H1 (cell line): ENCODE results near the gene C12orf42.
A peak's percentile ranks its signal among the peaks of the same experiment; 100 is the strongest.

ENCODE experiments used
- CTCF ChIP-seq, 3 experiments: IDR thresholded peaks; 1 replicate in 2 of 3; 2 replicates in 1 of 3; pipeline versions ENCODE4 v1.5.1 to v1.6.1; 2011; ENCODE audit warnings: low read length in 3 of 3, mild to moderate bottlenecking in 3 of 3, inconsistent platforms in 2 of 3, low read depth in 1 of 3, moderate library complexity in 1 of 3; ENCODE audit not compliant: insufficient read depth in 1 of 3; ENCODE audit errors: control extremely low read depth in 1 of 3
- POLR2A ChIP-seq, 2 experiments: IDR thresholded peaks; 1 replicate in 1 of 2; 2 replicates in 1 of 2; pipeline ENCODE4 v1.6.1; 2011; ENCODE audit warnings: low read depth in 2 of 2, low read length in 2 of 2, mild to moderate bottlenecking in 2 of 2; ENCODE audit errors: control extremely low read depth in 1 of 2
- POU5F1 ChIP-seq: IDR thresholded peaks from 2 replicates; pipeline ENCODE4 v1.6.1; 2011; ENCODE audit warnings: low read depth, mild to moderate bottlenecking, low read length, moderate library complexity
- TAF1 ChIP-seq: IDR thresholded peaks from 2 replicates; pipeline ENCODE4 v1.6.1; 2011; ENCODE audit warnings: mild to moderate bottlenecking, low read depth, low read length

GRCh38 chr12:103401421-103401820 is 94.3 kb downstream of the C12orf42 start:
- no peak for TF ChIP-seq POLR2A (IDR thresholded peaks at IDR 0.05; ENCODE audit: control extremely low read depth in 1 of 2, low read depth in 2 of 2, low read length in 2 of 2)
- TF ChIP-seq CTCF (IDR thresholded peaks at IDR 0.05; ENCODE audit: control extremely low read depth in 1 of 3, insufficient read depth in 1 of 3, low read depth in 1 of 3, low read length in 3 of 3) = peak; percentile 2 to 28 (median 6); a peak in 2 of 4 replicates
- TF ChIP-seq TAF1 = no peak
- no peak for TF ChIP-seq POU5F1
